Measurements from ENCODE around the gene PRSS38. TPM values are rescaled to one million over a fixed set of nuclear protein-coding genes. Genes with fewer than 3 reads are reported as not detected.

PRSS38 gene
- total RNA-seq = not detected in 2 replicates

GRCh38 chr1:227815468-227816409 lies at the start of gene PRSS38:
Gene PRSS38, plus strand, starts transcription at chr1:227815675. Its CDS starts 42 bp downstream, at chr1:227815717.
- intact Hi-C loops (cut with micrococcal nuclease) = no loop called here

- intact Hi-C loops (cut with micrococcal nuclease) = loop anchor here (1.0 to 10.0 kb wide), 6 partner anchors 8 to 336 kb away; partner anchors contain the start of genes C1orf35, JMJD4, SNAP47 and WNT9A
These were observed 49.4 kb upstream of the PRSS38 start for GRCh38 chr1:227766015-227766634.

GRCh38 chr1:227766653-227767277 lies 48.7 kb upstream of the PRSS38 start:
- intact Hi-C loops (cut with micrococcal nuclease) = loop anchor here (1.0 to 10.0 kb wide), 6 partner anchors 8 to 336 kb away; partner anchors contain the start of genes C1orf35, JMJD4, SNAP47 and WNT9A

GRCh38 chr1:227767401-227768124 lies 47.9 kb upstream of the PRSS38 start:
- intact Hi-C loops (cut with micrococcal nuclease) = loop anchor here (5.0 to 10.0 kb wide), 2 partner anchors 287 to 335 kb away; partner anchors contain the start of gene C1orf35

GRCh38 chr1:227768125-227768439 lies 47.4 kb upstream of the PRSS38 start:
- intact Hi-C loops (cut with micrococcal nuclease) = loop anchor here (5.0 to 10.0 kb wide), 2 partner anchors 287 to 334 kb away; partner anchors contain the start of gene C1orf35

- intact Hi-C loops (cut with micrococcal nuclease) = loop anchor here (5.0 to 10.0 kb wide), 2 partner anchors 286 to 334 kb away; partner anchors contain the start of gene C1orf35
These were observed 46.8 kb upstream of the PRSS38 start for GRCh38 chr1:227768640-227769039.

GRCh38 chr1:227769047-227769935 lies 46.2 kb upstream of the PRSS38 start:
- intact Hi-C loops (cut with micrococcal nuclease) = loop anchor here (5.0 to 10.0 kb wide), 2 partner anchors 286 to 333 kb away; partner anchors contain the start of gene C1orf35

GRCh38 chr1:227769936-227770494 lies 45.5 kb upstream of the PRSS38 start:
- intact Hi-C loops (cut with micrococcal nuclease) = loop anchor here (5.0 to 10.0 kb wide), 2 partner anchors 285 to 332 kb away; partner anchors contain the start of gene C1orf35

GRCh38 chr1:227770812-227771211 lies 44.7 kb upstream of the PRSS38 start:
- intact Hi-C loops (cut with micrococcal nuclease) = no loop called here

- intact Hi-C loops (cut with micrococcal nuclease) = no loop called here
These were observed 44.1 kb upstream of the PRSS38 start for GRCh38 chr1:227771326-227771725.

- intact Hi-C loops (cut with micrococcal nuclease) = no loop called here
These were observed 43.7 kb upstream of the PRSS38 start for GRCh38 chr1:227771771-227772170.

GRCh38 chr1:227773558-227773957 lies 41.9 kb upstream of the PRSS38 start:
- intact Hi-C loops (cut with micrococcal nuclease) = no loop called here

GRCh38 chr1:227774051-227774731 lies 41.3 kb upstream of the PRSS38 start:
- intact Hi-C loops (cut with micrococcal nuclease) = loop anchor here (1.0 kb wide), 2 partner anchors 8 to 14 kb away; no protein-coding TSS in a partner anchor

- intact Hi-C loops (cut with micrococcal nuclease) = loop anchor here (1.0 kb wide), 2 partner anchors 9 to 13 kb away; no protein-coding TSS in a partner anchor
These were observed 40.4 kb upstream of the PRSS38 start for GRCh38 chr1:227774821-227775661.

GRCh38 chr1:227775841-227776240 lies 39.6 kb upstream of the PRSS38 start:
- intact Hi-C loops (cut with micrococcal nuclease) = no loop called here

GRCh38 chr1:227776331-227776771 lies 39.1 kb upstream of the PRSS38 start:
- intact Hi-C loops (cut with micrococcal nuclease) = no loop called here

GRCh38 chr1:227777156-227777555 lies 38.3 kb upstream of the PRSS38 start:
- intact Hi-C loops (cut with micrococcal nuclease) = no loop called here

GRCh38 chr1:227777646-227778045 lies 37.8 kb upstream of the PRSS38 start:
- intact Hi-C loops (cut with micrococcal nuclease) = no loop called here

Data from T-helper 1 cell treated with Interleukin-12 subunit alpha and Interleukin-12 subunit beta and Interleukin-4 antibody, amounts not matched to agents 30 ng/mL and 1 ng/mL, for 36 hours (primary cell).